H9 (cell line): ENCODE results near the gene TSHZ1. TPM values are rescaled to one million over a fixed set of nuclear protein-coding genes. Genes with fewer than 3 reads are reported as not detected.

Experiments
- DNase-seq: peaks from one replicate; pipeline ENCODE4 v3.0.0-alpha.2; 2017
- H2AFZ ChIP-seq: one replicate; pipeline ENCODE4 v1.6.1; 2013; ENCODE audit warnings: mild to moderate bottlenecking, low read length, control low read depth, moderate library complexity
- H2AK5ac ChIP-seq: 2 replicates; pipeline ENCODE4 v1.6.1; 2013; ENCODE audit warnings: low read length, control low read depth, mixed read lengths; ENCODE audit not compliant: insufficient read length
- H2BK120ac ChIP-seq: one replicate; pipeline ENCODE4 v1.6.1; 2013; ENCODE audit warnings: low read depth, mild to moderate bottlenecking, low read length, control low read depth, inconsistent platforms; ENCODE audit not compliant: poor library complexity, severe bottlenecking
- H2BK12ac ChIP-seq: 2 replicates; pipeline ENCODE4 v1.6.1; 2013; ENCODE audit warnings: low read length, control low read depth, mixed read lengths, low read depth; ENCODE audit not compliant: insufficient read length
- H2BK15ac ChIP-seq: 2 replicates; pipeline ENCODE4 v1.6.1; 2013; ENCODE audit warnings: low read depth, low read length, control low read depth
- H2BK20ac ChIP-seq: one replicate; pipeline ENCODE4 v1.6.1; 2013; ENCODE audit warnings: low read depth, mild to moderate bottlenecking, low read length, control low read depth, inconsistent platforms; ENCODE audit not compliant: poor library complexity, severe bottlenecking
- H2BK5ac ChIP-seq: 2 replicates; pipeline ENCODE4 v1.6.1; 2013; ENCODE audit warnings: low read length, control low read depth, mixed read lengths; ENCODE audit not compliant: insufficient read length
- H3K14ac ChIP-seq: 2 replicates; pipeline ENCODE4 v1.6.1; 2013; ENCODE audit warnings: low read length, control low read depth; ENCODE audit not compliant: insufficient read depth
- H3K18ac ChIP-seq: 2 replicates; pipeline ENCODE4 v1.6.1; 2013; ENCODE audit warnings: low read depth, mild to moderate bottlenecking, mixed read lengths, low read length, control low read depth; ENCODE audit not compliant: insufficient read length
- H3K23ac ChIP-seq: 2 replicates; pipeline ENCODE4 v1.6.1; 2013; ENCODE audit warnings: low read length, control low read depth, mixed read lengths, low read depth; ENCODE audit not compliant: insufficient read length
- H3K23me2 ChIP-seq: 2 replicates; pipeline ENCODE4 v1.6.1; 2013; ENCODE audit warnings: low read depth, mild to moderate bottlenecking, mixed read lengths, low read length, control low read depth; ENCODE audit not compliant: insufficient read length, poor library complexity, severe bottlenecking
- H3K27ac ChIP-seq: 2 replicates; pipeline ENCODE4 v1.5.1; 2013; ENCODE audit warnings: low read length, control low read depth, mixed read lengths, low read depth; ENCODE audit not compliant: insufficient read length
- H3K27me3 ChIP-seq: 2 replicates; pipeline ENCODE4 v1.6.1; 2013; ENCODE audit warnings: low read length, control low read depth, inconsistent platforms; ENCODE audit not compliant: insufficient read depth
- H3K4ac ChIP-seq: 2 replicates; pipeline ENCODE4 v1.6.1; 2013; ENCODE audit warnings: low read depth, mild to moderate bottlenecking, control low read depth, inconsistent platforms, low read length, moderate library complexity
- H3K4me1 ChIP-seq: 2 replicates; pipeline ENCODE4 v1.6.1; 2013; ENCODE audit warnings: low read length, control low read depth, inconsistent platforms; ENCODE audit not compliant: insufficient read depth
- H3K4me2 ChIP-seq: 2 replicates; pipeline ENCODE4 v1.6.1; 2013; ENCODE audit warnings: low read length, control low read depth, mixed read lengths; ENCODE audit not compliant: insufficient read length, insufficient read depth
- H3K56ac ChIP-seq: 2 replicates; pipeline ENCODE4 v1.6.1; 2013; ENCODE audit warnings: low read depth, mild to moderate bottlenecking, mixed read lengths, low read length, control low read depth; ENCODE audit not compliant: insufficient read length
- H3K79me1 ChIP-seq: 2 replicates; pipeline ENCODE4 v1.6.1; 2013; ENCODE audit warnings: low read depth, mild to moderate bottlenecking, moderate library complexity, low read length, control low read depth, inconsistent platforms; ENCODE audit not compliant: insufficient read depth, poor library complexity, severe bottlenecking
- H3K79me2 ChIP-seq: 2 replicates; pipeline ENCODE4 v1.6.1; 2013; ENCODE audit warnings: low read length, control low read depth, inconsistent platforms; ENCODE audit not compliant: insufficient read depth
- H3K9ac ChIP-seq: 2 replicates; pipeline ENCODE4 v1.6.1; 2013; ENCODE audit warnings: low read length, control low read depth, mixed read lengths; ENCODE audit not compliant: insufficient read length; ENCODE audit errors: extremely low read depth
- H3K9me3 ChIP-seq: one replicate; pipeline ENCODE4 v1.6.1; 2013; ENCODE audit warnings: low read depth, low read length, inconsistent platforms; ENCODE audit not compliant: control insufficient read depth
- H3T11ph ChIP-seq: one replicate; pipeline ENCODE4 v1.6.1; 2013; ENCODE audit warnings: mild to moderate bottlenecking, low read length, control low read depth, inconsistent platforms
- H4K20me1 ChIP-seq: one replicate; pipeline ENCODE4 v1.6.1; 2013; ENCODE audit not compliant: control insufficient read depth, insufficient read length, insufficient read depth
- H4K5ac ChIP-seq: 2 replicates; pipeline ENCODE4 v1.6.1; 2013; ENCODE audit warnings: low read depth, mild to moderate bottlenecking, mixed read lengths, low read length, control low read depth; ENCODE audit not compliant: insufficient read length
- H4K8ac ChIP-seq: replicated peaks from 2 replicates; pipeline ENCODE4 v1.6.1; 2013; ENCODE audit warnings: low read length, control low read depth, mixed read lengths, low read depth; ENCODE audit not compliant: insufficient read length
- H4K91ac ChIP-seq: 2 replicates; pipeline ENCODE4 v1.6.1; 2013; ENCODE audit warnings: low read depth, mild to moderate bottlenecking, moderate library complexity, mixed read lengths, low read length, control low read depth; ENCODE audit not compliant: insufficient read length
- H3K27ac Mint-ChIP-seq, 3 experiments: 2 replicates in 2 of 3; 3 replicates in 1 of 3; pipeline ENCODE4 v1.8.0; 2020 to 2021; ENCODE audit warnings: mixed read lengths in 3 of 3, mild to moderate bottlenecking in 1 of 3, moderate library complexity in 1 of 3
- H3K27me3 Mint-ChIP-seq: 2 replicates; pipeline ENCODE4 v1.8.0; 2021; ENCODE audit warnings: low read depth, mild to moderate bottlenecking, moderate library complexity, mixed read lengths
- H3K36me3 Mint-ChIP-seq, 3 experiments: 2 replicates in 2 of 3; 3 replicates in 1 of 3; pipeline ENCODE4 v1.8.0; 2020 to 2021; ENCODE audit warnings: low read depth in 3 of 3, mixed read lengths in 3 of 3; ENCODE audit not compliant: insufficient read depth in 1 of 3
- H3K4me1 Mint-ChIP-seq, 2 experiments: 2 replicates each; pipeline ENCODE4 v1.8.0; 2020; ENCODE audit warnings: mixed read lengths in 2 of 2
- H3K4me3 Mint-ChIP-seq, 2 experiments: 2 replicates in 1 of 2; 3 replicates in 1 of 2; pipeline ENCODE4 v1.8.0; 2020 to 2021; ENCODE audit warnings: mild to moderate bottlenecking in 2 of 2, mixed read lengths in 2 of 2, moderate library complexity in 1 of 2
- H3K9me3 Mint-ChIP-seq, 2 experiments: 2 replicates in 1 of 2; 3 replicates in 1 of 2; pipeline ENCODE4 v1.8.0; 2020; ENCODE audit warnings: mild to moderate bottlenecking in 2 of 2, mixed read lengths in 2 of 2, moderate library complexity in 1 of 2
- CTCF ChIP-seq: fragments of 200-600 bp; sonication (generic); conservative IDR thresholded peaks from 3 replicates; pipeline ENCODE4 v1.8.0; 2021; ENCODE audit warnings: antibody characterized with exemption, mild to moderate bottlenecking
- WGBS: extraction: QIAGEN DNeasy Blood & Tissue Kit; methylation state at CpG from one replicate; pipeline ENCODE4 v1.1.7; 2013; ENCODE audit warnings: missing lambda C conversion rate, low lambda C conversion rate, mixed read lengths; ENCODE audit not compliant: insufficient read length; ENCODE audit errors: extremely low coverage; 5-methylcytosine and 5-hydroxymethylcytosine counted together
- total RNA-seq: library from RNA; stranded (reverse); gene quantifications from 2 replicates; pipeline ENCODE4 v1.2.1, GENCODE V29; 2021

The TSHZ1 gene
- total RNA-seq, 1 experiment from 2014 or later, result 0.15 TPM

- no peaks in the 10 kb centered on the region for H4K20me1 ChIP-seq
- no peaks in the 10 kb centered on the region; a peak in 1 of 5 replicates for H3K9me3 Mint-ChIP-seq
- H2BK120ac ChIP-seq, result no peak overlapping the region
- no peak overlapping the region for H3K4me2 ChIP-seq
- H3K9me3 ChIP-seq, result no peaks in the 10 kb centered on the region
- H3K23ac ChIP-seq, result no peak overlapping the region
- no peak overlapping the region for H2BK15ac ChIP-seq
- H2BK20ac ChIP-seq, result no peak overlapping the region
- H3K4ac ChIP-seq, result no peak overlapping the region
- H3K4me1 ChIP-seq, result no peaks in the 10 kb centered on the region
- no peaks in the 10 kb centered on the region for H3K27me3 ChIP-seq
- H3K18ac ChIP-seq, result no peak overlapping the region
- H2BK12ac ChIP-seq, result no peak overlapping the region
- H3K79me2 ChIP-seq, result no peaks in the 10 kb centered on the region
- H3K23me2 ChIP-seq, result no peaks in the 10 kb centered on the region
- no peak for DNase-seq
- H3K27ac Mint-ChIP-seq, result no peak overlapping the region
- H3K27ac ChIP-seq, result no peak overlapping the region
- WGBS, result no CpG with 5 or more reads among the region's 8 CpGs
- H3K4me1 Mint-ChIP-seq, result peaks cover 10 to 13% of the 10 kb centered on the region in 2 experiments
- H2BK5ac ChIP-seq, result no peak overlapping the region
- H3K4me3 Mint-ChIP-seq, result no peak overlapping the region
- TF ChIP-seq CTCF, result no peak
- H3K36me3 Mint-ChIP-seq, result no peaks in the 10 kb centered on the region
- H3K27me3 Mint-ChIP-seq, result no peaks in the 10 kb centered on the region; the same call in 1 of the 2 replicates
- H3K9ac ChIP-seq, result no peak overlapping the region
- no peaks in the 10 kb centered on the region for H3K79me1 ChIP-seq
- H4K8ac ChIP-seq, result no peak overlapping the region
- H2AFZ ChIP-seq, result no peak overlapping the region
- H2AK5ac ChIP-seq, result no peak overlapping the region
- H4K5ac ChIP-seq, result no peak overlapping the region
- no peak overlapping the region for H3T11ph ChIP-seq
- no peak overlapping the region for H3K56ac ChIP-seq
- no peak overlapping the region for H4K91ac ChIP-seq
- H3K14ac ChIP-seq, result no peak overlapping the region
Observed at GRCh38 chr18:75176849-75177248, 33.7 kb upstream of the TSHZ1 start.
